ENCODE data around the gene ALG3.

GRCh38 chr3:184258926-184259325, 10.2 kb upstream of the ALG3 start:
- TF ChIP-seq FOXM1 (IDR thresholded peaks at IDR 0.05; ENCODE audit: borderline replicate concordance): no peak
- TF ChIP-seq SP1 (IDR thresholded peaks at IDR 0.05): no peak
- TF ChIP-seq TARDBP (IDR thresholded peaks at IDR 0.05): no peak
- TF ChIP-seq ARNT (IDR thresholded peaks at IDR 0.05): no peak
- no peak for TF ChIP-seq BHLHE40 (IDR thresholded peaks at IDR 0.05; ENCODE audit: borderline replicate concordance)
- TF ChIP-seq CTBP1 (IDR thresholded peaks at IDR 0.05; ENCODE audit: borderline replicate concordance): no peak
- TF ChIP-seq SUZ12 (IDR thresholded peaks at IDR 0.05): no peak
- TF ChIP-seq ELF4 (IDR thresholded peaks at IDR 0.05): no peak
- TF ChIP-seq FOXK2 (IDR thresholded peaks at IDR 0.05): no peak
- no peak for TF ChIP-seq FOXA1 (IDR thresholded peaks at IDR 0.05)
- TF ChIP-seq L3MBTL2 (conservative IDR thresholded peaks at IDR 0.05): no peak
- TF ChIP-seq NFRKB (IDR thresholded peaks at IDR 0.05): no peak
- no peak for TF ChIP-seq HDGF (IDR thresholded peaks at IDR 0.05; ENCODE audit: borderline replicate concordance)

All from HEK293T (cell line).